NCI-H187 treated with DMSO at 0.1 percent for 48 hours (cell line): ENCODE results near the gene MLPH.

Experiments used
- DNase-seq: peaks from one replicate; lab custom pipeline; 2025; lab: John Stamatoyannopoulos, UW

The MLPH gene

GRCh38 chr2:237603718-237604362, 116.8 kb downstream of the MLPH start:
- DNase-seq, result no peak

- no peak for DNase-seq
Measured at GRCh38 chr2:237604391-237604790, 117.3 kb downstream of the MLPH start.
